D721Med (cell line): ENCODE data around the gene CLRN3.

Experiments
- DNase-seq: peaks from one replicate; pipeline ENCODE4 v3.0.0; 2011; ENCODE audit warnings: low spot score; ENCODE audit not compliant: insufficient read length
- FAIRE-seq: peaks from 2 replicates; lab custom pipeline; 2011; peaks lifted over from hg19 to GRCh38; lab: Jason Lieb, UNC
- TF ChIP-seq, protein P1 (sequence below): IDR thresholded peaks from 2 replicates; pipeline ENCODE4 v1.5.1; 2012; ENCODE audit warnings: mild to moderate bottlenecking, control low read depth; ENCODE audit not compliant: insufficient read depth; ENCODE audit errors: missing control alignments

The CLRN3 gene

GRCh38 chr10:127919418-127920271, 26.9 kb upstream of the CLRN3 start:
- DNase-seq, result no peak
- TF ChIP-seq, protein P1, sequence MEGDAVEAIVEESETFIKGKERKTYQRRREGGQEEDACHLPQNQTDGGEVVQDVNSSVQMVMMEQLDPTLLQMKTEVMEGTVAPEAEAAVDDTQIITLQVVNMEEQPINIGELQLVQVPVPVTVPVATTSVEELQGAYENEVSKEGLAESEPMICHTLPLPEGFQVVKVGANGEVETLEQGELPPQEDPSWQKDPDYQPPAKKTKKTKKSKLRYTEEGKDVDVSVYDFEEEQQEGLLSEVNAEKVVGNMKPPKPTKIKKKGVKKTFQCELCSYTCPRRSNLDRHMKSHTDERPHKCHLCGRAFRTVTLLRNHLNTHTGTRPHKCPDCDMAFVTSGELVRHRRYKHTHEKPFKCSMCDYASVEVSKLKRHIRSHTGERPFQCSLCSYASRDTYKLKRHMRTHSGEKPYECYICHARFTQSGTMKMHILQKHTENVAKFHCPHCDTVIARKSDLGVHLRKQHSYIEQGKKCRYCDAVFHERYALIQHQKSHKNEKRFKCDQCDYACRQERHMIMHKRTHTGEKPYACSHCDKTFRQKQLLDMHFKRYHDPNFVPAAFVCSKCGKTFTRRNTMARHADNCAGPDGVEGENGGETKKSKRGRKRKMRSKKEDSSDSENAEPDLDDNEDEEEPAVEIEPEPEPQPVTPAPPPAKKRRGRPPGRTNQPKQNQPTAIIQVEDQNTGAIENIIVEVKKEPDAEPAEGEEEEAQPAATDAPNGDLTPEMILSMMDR, result no peak
- no peak for FAIRE-seq

- DNase-seq (no peak), FAIRE-seq (no peak)
These were observed 25.8 kb upstream of the CLRN3 start for GRCh38 chr10:127918572-127918971.

GRCh38 chr10:127916826-127917225, 24.1 kb upstream of the CLRN3 start:
- TF ChIP-seq, protein P1, result no peak
- DNase-seq, result no peak
- no peak for FAIRE-seq

More at GRCh38 chr10:127918572-127918971, 25.8 kb upstream of the CLRN3 start:
- TF ChIP-seq, protein P1, result no peak

GRCh38 chr10:127915324-127915723, 22.6 kb upstream of the CLRN3 start:
- FAIRE-seq (no peak), DNase-seq (no peak)
- TF ChIP-seq, protein P1, result no peak

- FAIRE-seq (no peak), DNase-seq (no peak)
- TF ChIP-seq, protein P1, result no peak
These were observed 20.6 kb upstream of the CLRN3 start for GRCh38 chr10:127913368-127913759.

DNA sequence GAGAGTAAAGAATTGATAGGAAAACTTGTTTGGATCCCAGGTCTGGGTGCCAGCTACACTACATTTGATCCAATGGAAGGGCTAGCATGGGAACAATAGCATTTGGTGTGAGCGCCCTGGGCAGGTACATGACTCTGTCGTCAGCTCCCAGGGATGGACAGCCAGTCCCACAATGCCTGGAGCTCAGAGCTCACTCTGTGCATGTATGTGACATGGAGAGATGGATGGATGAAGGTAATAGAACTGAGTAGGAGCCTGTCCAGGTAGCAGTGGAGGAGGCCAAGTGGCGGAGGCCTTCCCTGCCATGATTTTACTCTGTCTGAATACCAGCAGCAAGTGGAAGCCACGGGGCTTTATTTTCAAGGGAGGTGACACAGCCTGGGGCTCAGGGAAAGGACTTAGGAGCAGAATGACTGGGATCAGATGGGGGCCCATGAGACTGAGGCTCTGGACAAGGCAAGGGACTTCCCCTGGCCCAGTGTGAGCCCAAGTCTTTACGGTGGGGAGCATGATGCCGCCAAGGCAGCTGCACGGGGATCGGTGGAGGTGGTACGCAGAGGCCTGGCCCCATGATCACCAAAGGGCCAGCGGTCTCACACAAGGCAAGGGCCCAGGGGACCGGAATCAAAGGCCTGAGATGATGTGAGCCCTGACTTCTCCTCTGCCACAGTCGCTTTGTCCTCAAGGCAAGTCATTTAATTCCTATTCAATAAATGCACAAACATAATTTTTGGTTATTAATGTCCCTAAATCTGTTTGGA, 20.0 kb upstream of the CLRN3 start:
- TF ChIP-seq, protein P1, result no peak
- FAIRE-seq (no peak), DNase-seq (no peak)

DNA sequence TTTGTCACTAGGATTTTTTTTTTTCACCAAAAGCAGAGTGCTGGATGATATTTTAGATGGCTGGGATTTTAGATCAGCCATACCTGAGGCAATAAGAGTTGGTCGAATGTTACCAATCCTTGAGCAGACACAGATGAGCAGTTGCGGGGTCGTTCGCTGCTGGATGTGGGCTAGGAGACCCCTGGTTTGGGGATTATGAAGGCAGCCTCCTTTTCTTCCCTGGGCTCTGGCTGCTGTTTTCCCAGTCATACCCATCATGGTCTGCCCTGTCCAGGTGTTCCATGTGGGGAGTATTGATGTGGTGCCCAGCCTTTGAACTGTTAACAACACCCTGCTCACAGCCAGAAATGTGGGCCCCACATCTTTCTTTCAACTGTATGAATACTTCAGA, 19.1 kb upstream of the CLRN3 start:
- no peak for DNase-seq
- TF ChIP-seq, protein P1, result no peak
- no peak for FAIRE-seq
